Bronchial epithelial cell (primary cell): ENCODE measurements around the gene PHIP. TPM values are rescaled to one million over a fixed set of nuclear protein-coding genes. Genes with fewer than 3 reads are reported as not detected.

ENCODE experiments used
- DNase-seq: peaks from one replicate; pipeline ENCODE4 v3.0.0-alpha.2; 2010; ENCODE audit warnings: low read depth
- FAIRE-seq: peaks from 2 replicates; lab custom pipeline; 2011; peaks lifted over from hg19 to GRCh38; lab: Jason Lieb, UNC
- H3K27me3 ChIP-seq: 2 replicates; pipeline ENCODE4 v1.5.1; 2011; ENCODE audit warnings: low read length; ENCODE audit not compliant: control insufficient read depth, insufficient read depth
- H3K36me3 ChIP-seq: 2 replicates; pipeline ENCODE4 v1.5.1; 2011; ENCODE audit warnings: low read length; ENCODE audit not compliant: control insufficient read depth, insufficient read depth
- H3K4me3 ChIP-seq: 2 replicates; pipeline ENCODE4 v1.5.1; 2011; ENCODE audit warnings: mild to moderate bottlenecking, low read depth, low read length, control low read depth
- CTCF ChIP-seq: IDR thresholded peaks from 2 replicates; pipeline ENCODE4 v1.5.1; 2011; ENCODE audit warnings: mild to moderate bottlenecking, moderate library complexity, low read length, control low read depth, inconsistent platforms; ENCODE audit not compliant: insufficient read depth, severe bottlenecking
- total RNA-seq: library from RNA; depleted of rRNA; stranded (reverse); fragments of >200 nt; gene quantifications from 2 replicates; pipeline ENCODE4 v1.2.1, GENCODE V29; 2014

The PHIP gene
- total RNA-seq, 1 donor from 2014 or later = 13.2 TPM

GRCh38 chr6:78917788-78918187 is 160.3 kb downstream of the PHIP start:
- no peak for TF ChIP-seq CTCF
- no peak for FAIRE-seq
- Histone ChIP-seq H3K36me3 (no peaks in the 10 kb centered on the region), H3K27me3 (no peaks in the 10 kb centered on the region), H3K4me3 (no peak overlapping the region)
- DNase-seq = no peak

GRCh38 chr6:78916411-78916810 is 161.6 kb downstream of the PHIP start:
- Histone ChIP-seq H3K27me3 (no peaks in the 10 kb centered on the region), H3K4me3 (no peak overlapping the region), H3K36me3 (no peaks in the 10 kb centered on the region)
- no peak for TF ChIP-seq CTCF
- FAIRE-seq (peak; percentile 55), DNase-seq (peak; percentile 100)

DNA sequence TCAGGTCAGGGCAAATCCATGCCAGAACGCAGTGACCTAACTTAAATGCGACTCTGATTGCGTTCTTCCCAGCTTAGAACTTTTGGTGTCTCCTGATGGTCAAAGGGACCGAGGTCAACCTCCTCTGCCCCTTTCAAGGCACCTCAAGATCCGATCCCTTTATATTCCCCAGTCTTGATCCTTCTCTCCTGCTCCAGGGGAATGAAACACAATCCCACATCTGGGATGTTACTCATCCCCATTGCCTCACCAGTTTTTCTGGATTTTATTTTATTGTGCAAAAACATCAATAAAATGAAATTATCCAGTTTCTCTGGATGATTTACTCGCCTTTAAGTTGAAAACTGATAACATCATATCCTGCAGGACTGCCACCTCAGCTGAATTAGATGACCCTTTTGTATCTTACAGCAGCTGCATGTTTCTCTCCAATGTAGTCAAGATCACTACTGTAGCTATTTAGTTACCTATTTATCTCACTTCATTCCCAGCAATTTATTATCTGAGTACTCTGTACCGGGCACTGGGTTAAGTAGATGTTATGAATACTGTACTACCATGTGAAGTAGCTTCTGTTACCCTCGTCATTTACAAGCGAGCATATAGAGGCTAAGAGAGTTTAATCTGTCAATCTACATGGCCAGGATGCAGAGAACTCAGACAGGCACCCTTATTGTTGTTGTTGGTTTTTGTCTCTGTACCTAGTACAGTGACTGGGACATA is 166.7 kb downstream of the PHIP start:
- peak; percentile 49 for DNase-seq

DNA sequence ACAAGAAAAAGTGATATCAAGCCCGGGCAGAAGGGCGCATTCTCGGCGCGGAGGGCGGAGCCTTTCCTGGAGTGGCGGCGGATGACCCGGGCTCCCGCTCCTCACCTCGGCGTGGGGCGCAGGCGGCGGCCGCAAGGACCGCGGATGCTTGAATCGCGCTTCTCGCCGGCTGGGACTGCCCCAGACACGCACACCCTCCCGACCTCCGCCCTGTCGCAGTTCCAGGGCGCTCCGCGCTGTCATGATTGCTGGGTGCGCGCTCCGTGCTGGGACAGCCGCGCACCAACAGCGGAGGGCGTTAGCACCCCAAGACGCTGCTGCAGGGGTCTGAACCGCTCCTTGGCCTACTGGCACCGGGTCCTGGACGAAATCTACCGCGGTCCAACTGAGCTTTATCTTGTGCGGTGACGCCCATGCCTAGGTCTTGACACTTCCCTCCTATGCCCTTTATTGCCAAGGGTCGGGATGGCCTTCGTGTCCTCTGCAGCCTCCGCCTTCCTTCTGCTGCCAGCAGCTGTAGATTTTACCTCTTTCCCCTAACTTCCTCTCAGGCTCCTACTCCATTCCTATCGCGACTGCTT is 167.4 kb downstream of the PHIP start:
- no peak for TF ChIP-seq CTCF
- peak overlapping the region; percentile 46 for H3K4me3 ChIP-seq
- no peaks in the 10 kb centered on the region for H3K36me3 ChIP-seq
- DNase-seq (peak; percentile 21), FAIRE-seq (no peak)
- no peaks in the 10 kb centered on the region for H3K27me3 ChIP-seq

More for the DNA sequence above, 166.7 kb downstream of the PHIP start:
- H3K4me3 ChIP-seq = no peak overlapping the region
- FAIRE-seq = no peak
- no peak for TF ChIP-seq CTCF
- no peaks in the 10 kb centered on the region for H3K36me3 ChIP-seq
- H3K27me3 ChIP-seq = no peaks in the 10 kb centered on the region

DNA sequence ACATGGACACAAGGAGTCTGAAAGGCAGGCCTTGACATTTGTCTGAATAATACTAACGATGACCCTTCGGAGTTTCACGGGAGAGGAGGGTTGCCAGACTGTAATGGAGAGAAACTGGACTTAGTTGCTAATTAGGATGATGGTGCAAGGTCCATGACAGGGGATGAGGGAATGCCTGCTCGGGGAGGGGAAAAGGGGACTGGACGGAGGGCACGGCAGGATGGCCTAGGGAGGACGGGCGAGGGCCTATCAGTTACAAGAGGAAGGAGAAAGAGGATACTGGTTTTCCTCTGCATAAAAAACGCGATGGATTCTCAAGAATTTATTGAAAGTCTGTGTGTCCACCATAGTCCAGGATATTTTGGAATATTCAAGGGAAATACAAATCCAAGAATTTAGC is 168.0 kb downstream of the PHIP start:
- DNase-seq (no peak), FAIRE-seq (no peak)
- TF ChIP-seq CTCF = no peak
- Histone ChIP-seq H3K36me3 (no peaks in the 10 kb centered on the region), H3K4me3 (no peak overlapping the region), H3K27me3 (no peaks in the 10 kb centered on the region)
